Endothelial cell of umbilical vein (primary cell): ENCODE measurements around the gene UGGT2. TPM values are rescaled to one million over a fixed set of nuclear protein-coding genes. Genes with fewer than 3 reads are reported as not detected.

Experiments
- BruUV-seq: library from RNA; stranded (reverse); fragments of 400-500 nt; replicated peaks from 2 replicates; lab custom pipeline; 2021; lab: Mats Ljungman, UMichigan
- CTCF ChIA-PET: fragments of 300-600, 350-600 bp; sonication (Branson Sonifier 250); formaldehyde crosslinking; loops from one replicate; lab custom pipeline; 2021; ENCODE audit warnings: antibody characterized with exemption, inconsistent platforms; lab: Charles Lee
- POLR2A ChIA-PET: fragments of 300-600, 350-600 bp; sonication (Branson Sonifier 250); formaldehyde crosslinking; loops from one replicate; lab custom pipeline; 2021; ENCODE audit warnings: antibody characterized with exemption, inconsistent platforms; lab: Charles Lee
- DNase-seq: peaks from one replicate; pipeline ENCODE4 v3.0.0-alpha.2; 2011; ENCODE audit warnings: low read depth, low spot score
- FAIRE-seq: peaks from 2 replicates; lab custom pipeline; 2011; peaks lifted over from hg19 to GRCh38; lab: Jason Lieb, UNC
- H2AFZ ChIP-seq: 2 replicates; pipeline ENCODE4 v1.6.0; 2012; ENCODE audit warnings: low read depth, low read length, control low read depth, inconsistent platforms
- H3K27ac ChIP-seq: 2 replicates; pipeline ENCODE4 v1.5.1; 2011; ENCODE audit warnings: low read depth, mild to moderate bottlenecking, control low read depth, low read length, moderate library complexity; ENCODE audit not compliant: insufficient read depth
- H3K27me3 ChIP-seq, 2 experiments: 2 replicates each; pipeline versions ENCODE4 v1.6.0 to v1.6.1; 2011; ENCODE audit warnings: low read length in 2 of 2, mixed read lengths in 1 of 2; ENCODE audit not compliant: control insufficient read depth in 2 of 2, insufficient read depth in 2 of 2
- H3K36me3 ChIP-seq, 2 experiments: 2 replicates in 1 of 2; 3 replicates in 1 of 2; pipeline ENCODE4 v1.5.1; 2011; ENCODE audit warnings: low read length in 2 of 2, mild to moderate bottlenecking in 1 of 2, moderate library complexity in 1 of 2; ENCODE audit not compliant: control insufficient read depth in 2 of 2, insufficient read depth in 2 of 2; ENCODE audit errors: extremely low read depth in 1 of 2
- H3K4me1 ChIP-seq: 3 replicates; pipeline ENCODE4 v1.5.1; 2011; ENCODE audit warnings: mild to moderate bottlenecking, low read length; ENCODE audit not compliant: control insufficient read depth, insufficient read depth; ENCODE audit errors: extremely low read depth
- H3K4me2 ChIP-seq: 2 replicates; pipeline ENCODE4 v1.6.1; 2011; ENCODE audit warnings: low read length, control low read depth, mixed read lengths; ENCODE audit not compliant: insufficient read depth
- H3K4me3 ChIP-seq, 3 experiments: fragments of 200-600 bp in 1 of 3; sonication (generic), shearing (Covaris generic) in 1 of 3; replicated peaks in 1 of 3; 2 replicates each; pipeline ENCODE4 v1.5.1; 2011 to 2016; ENCODE audit warnings: control low read depth in 3 of 3, low read length in 3 of 3, mild to moderate bottlenecking in 2 of 3, inconsistent platforms in 1 of 3, low read depth in 1 of 3, moderate library complexity in 1 of 3; ENCODE audit not compliant: insufficient read depth in 1 of 3
- H3K79me2 ChIP-seq: 2 replicates; pipeline ENCODE4 v1.6.0; 2012; ENCODE audit warnings: low read length, inconsistent platforms; ENCODE audit not compliant: control insufficient read depth, insufficient read depth
- H3K9ac ChIP-seq: replicated peaks from 2 replicates; pipeline ENCODE3; 2011; ENCODE audit warnings: low read length, control low read depth; ENCODE audit not compliant: insufficient read depth; ENCODE audit errors: extremely low read depth
- H3K9me1 ChIP-seq: replicated peaks from 3 replicates; pipeline ENCODE4 v1.6.0; 2011; ENCODE audit warnings: mild to moderate bottlenecking, low read length; ENCODE audit not compliant: control insufficient read depth, insufficient read depth; ENCODE audit errors: extremely low read depth
- H3K9me3 ChIP-seq: replicated peaks from 2 replicates; pipeline ENCODE4 v1.5.1; 2012; ENCODE audit warnings: low read length, inconsistent platforms; ENCODE audit not compliant: control insufficient read depth, insufficient read depth
- H4K20me1 ChIP-seq: replicated peaks from 2 replicates; pipeline ENCODE3; 2011; ENCODE audit warnings: mild to moderate bottlenecking, low read length; ENCODE audit not compliant: control insufficient read depth, insufficient read depth; ENCODE audit errors: extremely low read depth
- CTCF ChIP-seq, 2 donors: IDR thresholded peaks; 1 replicate in 1 of 2; 2 replicates in 1 of 2; pipeline ENCODE4 v1.5.1; 2011; ENCODE audit warnings: low read length in 2 of 2, mild to moderate bottlenecking in 2 of 2, moderate library complexity in 2 of 2, control low read depth in 1 of 2, inconsistent platforms in 1 of 2, low read depth in 1 of 2; ENCODE audit not compliant: insufficient read depth in 1 of 2; ENCODE audit errors: extremely low read depth in 1 of 2
- EZH2 ChIP-seq: IDR thresholded peaks from 2 replicates; pipeline ENCODE4 v1.6.1; 2012; ENCODE audit warnings: borderline replicate concordance, low read depth, mild to moderate bottlenecking, moderate library complexity, low read length, inconsistent platforms; ENCODE audit not compliant: severe bottlenecking
- FOS ChIP-seq: IDR thresholded peaks from 2 replicates; pipeline ENCODE4 v1.6.1; 2011; ENCODE audit warnings: mild to moderate bottlenecking, low read length, moderate library complexity, borderline replicate concordance; ENCODE audit not compliant: insufficient read depth
- GATA2 ChIP-seq: IDR thresholded peaks from 2 replicates; pipeline ENCODE4 v1.7.0; 2011; ENCODE audit warnings: low read depth, mild to moderate bottlenecking, moderate library complexity, mixed read lengths, low read length; ENCODE audit not compliant: insufficient read length, insufficient read depth
- JUN ChIP-seq: IDR thresholded peaks from 2 replicates; pipeline ENCODE4 v1.6.1; 2011; ENCODE audit warnings: borderline replicate concordance, low read depth; ENCODE audit not compliant: insufficient read length, insufficient read depth
- MYC ChIP-seq: IDR thresholded peaks from one replicate; pipeline ENCODE4 v1.6.1; 2011; ENCODE audit warnings: mild to moderate bottlenecking, low read depth, low read length
- POLR2A ChIP-seq: IDR thresholded peaks from 2 replicates; pipeline ENCODE4 v1.6.1; 2012; ENCODE audit warnings: low read depth, mild to moderate bottlenecking, control low read depth, low read length
- POLR2AphosphoS5 ChIP-seq: IDR thresholded peaks from 2 replicates; pipeline ENCODE4 v1.6.1; 2012; ENCODE audit warnings: low read depth, mild to moderate bottlenecking, control low read depth, low read length, moderate library complexity; ENCODE audit not compliant: insufficient read depth
- dilution Hi-C: fragments of 300-500 bp; cut with MboI; formaldehyde crosslinking; loops from one replicate; pipeline ENCODE4 v1.15.0; 2019; ENCODE audit warnings: low sequenced_read_pairs; ENCODE audit not compliant: extremely low pct_ligation_motif_present
- intact Hi-C: fragments of 100-400 bp; cut with micrococcal nuclease; formaldehyde crosslinking; loops from one replicate; pipeline ENCODE4 v1.10.0; 2022
- polyA plus RNA-seq, 4 experiments: library from polyadenylated mRNA; depleted of rRNA in 3 of 4; stranded (reverse) in 3 of 4; unstranded in 1 of 4; fragments of >200 nt; gene quantifications; 2 replicates each; pipeline versions ENCODE4 v1.2.1 to v1.2.3, GENCODE V29; 2011 to 2012; ENCODE audit warnings: missing spikeins in 1 of 4
- total RNA-seq: library from RNA; stranded (reverse); gene quantifications from 2 replicates; pipeline ENCODE4 v1.2.3, GENCODE V29; 2021
- TF ChIP-seq, protein P1 (sequence below): IDR thresholded peaks from 2 replicates; pipeline ENCODE4 v1.6.1; 2011; ENCODE audit not compliant: insufficient read depth, insufficient read length

Gene UGGT2
- total and polyA plus RNA-seq, 2 donors (not counting 3 experiments of a cell fraction or from before 2014, with no cell fraction given) = 4.6 to 25.1 TPM

DNA sequence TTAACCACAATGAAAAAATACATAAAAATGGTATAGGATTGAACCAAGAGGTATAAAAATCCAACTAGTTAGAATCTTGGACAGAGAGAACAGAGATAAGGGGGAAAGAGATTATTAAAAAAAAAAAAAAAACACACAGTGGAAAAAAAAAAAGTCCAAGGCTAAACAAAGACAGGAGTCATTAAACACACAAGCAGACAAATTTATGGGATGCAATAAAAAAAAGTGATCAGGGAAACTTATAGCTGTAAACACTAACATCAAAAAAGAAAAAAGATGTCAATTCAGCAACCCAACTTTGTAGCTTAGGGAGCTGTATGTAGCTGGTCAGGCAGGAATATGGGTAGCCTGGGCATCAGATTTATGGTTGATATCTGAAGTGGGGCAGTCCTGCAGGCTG, 247.3 kb downstream of the UGGT2 start:
- no peak overlapping the region for H3K4me2 ChIP-seq
- POLR2A ChIA-PET = no interaction called here
- CTCF ChIA-PET = no interaction called here

More for the DNA sequence above, 247.3 kb downstream of the UGGT2 start:
- Histone ChIP-seq H3K27ac (no peak overlapping the region), H3K9me3 (no peaks in the 10 kb centered on the region), H3K36me3 (no peaks in the 10 kb centered on the region), H3K9me1 (no peaks in the 10 kb centered on the region), H2AFZ (no peak overlapping the region), H3K27me3 (no peaks in the 10 kb centered on the region), H4K20me1 (no peaks in the 10 kb centered on the region), H3K79me2 (no peaks in the 10 kb centered on the region), H3K9ac (no peak overlapping the region), H3K4me1 (no peaks in the 10 kb centered on the region), H3K4me3 (no peak overlapping the region)
- BruUV-seq = no TSS peak
- intact Hi-C loops = no loop called here
- dilution Hi-C loops = no loop called here
- FAIRE-seq = no peak
- no peak for DNase-seq
- TF ChIP-seq, protein P1, sequence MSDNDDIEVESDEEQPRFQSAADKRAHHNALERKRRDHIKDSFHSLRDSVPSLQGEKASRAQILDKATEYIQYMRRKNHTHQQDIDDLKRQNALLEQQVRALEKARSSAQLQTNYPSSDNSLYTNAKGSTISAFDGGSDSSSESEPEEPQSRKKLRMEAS = no peak
- TF ChIP-seq EZH2 (no peak), JUN (no peak), POLR2AphosphoS5 (no peak), GATA2 (no peak), CTCF (IDR thresholded peaks at IDR 0.05; ENCODE audit: extremely low read depth in 1 of 2, insufficient read depth in 1 of 2, low read depth in 1 of 2, low read length in 2 of 2) (no peak), FOS (no peak), POLR2A (no peak), MYC (no peak)
